WTC11 (cell line): ENCODE data around the gene ZNF775.

Experiments
- ATF6 ChIP-seq: sonication (generic); formaldehyde crosslinking; IDR thresholded peaks from 2 replicates; pipeline ENCODE4 v1.8.1; 2023; ENCODE audit warnings: mild to moderate bottlenecking, missing genetic modification reagents
- CREM ChIP-seq: sonication (generic); formaldehyde crosslinking; IDR thresholded peaks from 2 replicates; pipeline ENCODE4 v1.8.1; 2022; ENCODE audit warnings: mild to moderate bottlenecking, missing genetic modification reagents, moderate library complexity
- CTCF ChIP-seq: fragments of 200-600 bp; IDR thresholded peaks from 2 replicates; pipeline ENCODE4 v1.8.0; 2022; ENCODE audit warnings: antibody characterized with exemption
- E2F1 ChIP-seq: sonication (generic); formaldehyde crosslinking; IDR thresholded peaks from 2 replicates; pipeline ENCODE4 v1.8.0; 2022; ENCODE audit warnings: mild to moderate bottlenecking, missing genetic modification reagents
- E2F4 ChIP-seq: sonication (generic); formaldehyde crosslinking; IDR thresholded peaks from 2 replicates; pipeline ENCODE4 v1.8.1; 2022; ENCODE audit warnings: low read depth, mild to moderate bottlenecking, moderate library complexity, missing genetic modification reagents, borderline replicate concordance
- HMGXB4 ChIP-seq: sonication (generic); formaldehyde crosslinking; IDR thresholded peaks from 2 replicates; pipeline ENCODE4 v1.8.1; 2023; ENCODE audit warnings: mild to moderate bottlenecking, moderate library complexity, missing genetic modification reagents
- KAT7 ChIP-seq: sonication (generic); formaldehyde crosslinking; IDR thresholded peaks from 2 replicates; pipeline ENCODE4 v1.8.1; 2023; ENCODE audit warnings: missing genetic modification reagents, mild to moderate bottlenecking, borderline replicate concordance
- MAX ChIP-seq: sonication (generic); formaldehyde crosslinking; IDR thresholded peaks from 2 replicates; pipeline ENCODE4 v1.8.0; 2022; ENCODE audit warnings: mild to moderate bottlenecking, missing genetic modification reagents
- NFATC4 ChIP-seq: fragments of 250-450 bp; sonication (Bioruptor Pico); IDR thresholded peaks from 2 replicates; pipeline ENCODE4 v1.9.0; 2021; ENCODE audit warnings: mild to moderate bottlenecking
- ZBTB21 ChIP-seq: sonication (generic); formaldehyde crosslinking; IDR thresholded peaks from 2 replicates; pipeline ENCODE4 v1.8.1; 2023; ENCODE audit warnings: mild to moderate bottlenecking, missing genetic modification reagents, borderline replicate concordance
- ZNF121 ChIP-seq: sonication (generic); formaldehyde crosslinking; IDR thresholded peaks from 2 replicates; pipeline ENCODE4 v1.8.0; 2023; ENCODE audit warnings: missing genetic modification reagents
- ZNF232 ChIP-seq: sonication (generic); formaldehyde crosslinking; IDR thresholded peaks from 2 replicates; pipeline ENCODE4 v1.8.0; 2022; ENCODE audit warnings: mild to moderate bottlenecking, missing genetic modification reagents
- ZNF263 ChIP-seq: sonication (generic); formaldehyde crosslinking; IDR thresholded peaks from 2 replicates; pipeline ENCODE4 v1.8.1; 2022; ENCODE audit warnings: low read depth, mild to moderate bottlenecking, moderate library complexity, missing genetic modification reagents

- TF ChIP-seq CTCF: no peak
- TF ChIP-seq KAT7: 0 out of 2 replicates have a peak, but pooled peaks have one; percentile 58
- no peak for TF ChIP-seq ATF6 (CRISPR knock-in tag)
- peak; percentile 80 for TF ChIP-seq MAX (CRISPR knock-in tag)
- peak; percentile 15; the same call in 1 of the 2 replicates for TF ChIP-seq ZNF232 (CRISPR knock-in tag)
- no peak; the same call in 1 of the 2 replicates for TF ChIP-seq HMGXB4 (CRISPR knock-in tag)
- TF ChIP-seq E2F1: no peak
- TF ChIP-seq CREM (CRISPR knock-in tag): peak; percentile 19; the same call in 1 of the 2 replicates
- no peak for TF ChIP-seq ZBTB21 (CRISPR knock-in tag)
- TF ChIP-seq NFATC4 (CRISPR knock-in tag): no peak
- no peak for TF ChIP-seq E2F4 (CRISPR knock-in tag)
- no peak for TF ChIP-seq ZNF263 (CRISPR knock-in tag)
- TF ChIP-seq ZNF121 (CRISPR knock-in tag): no peak
Observed at GRCh38 chr7:150368096-150368883, 10.8 kb upstream of the ZNF775 start, which contains the start of gene REPIN1.
